TTC549 (cell line): ENCODE data around the gene PTPRR.

Experiments
- FAIRE-seq: peaks from 2 replicates; lab custom pipeline; 2012; peaks lifted over from hg19 to GRCh38; lab: Jason Lieb, UNC

Gene PTPRR

GRCh38 chr12:70788774-70789173 lies 131.8 kb downstream of the PTPRR start:
- FAIRE-seq, result no peak

DNA sequence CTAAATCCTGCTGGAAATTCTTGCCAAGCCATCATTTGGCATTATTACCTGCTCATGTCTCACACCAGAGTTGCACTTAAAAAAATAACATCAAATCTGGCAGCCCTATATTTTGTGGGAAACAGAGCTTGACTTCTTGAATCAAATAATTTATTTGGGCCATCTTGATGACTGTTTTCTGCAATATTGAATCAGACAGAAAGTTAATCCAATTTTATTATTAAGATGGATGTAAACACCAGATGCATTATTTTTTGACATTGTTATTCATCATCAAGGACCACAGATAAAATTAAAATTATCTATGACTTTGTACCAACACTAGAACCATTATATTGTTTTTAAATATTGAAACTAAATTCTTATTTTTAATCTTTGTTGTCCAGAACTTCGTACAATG lies 132.9 kb downstream of the PTPRR start:
- no peak for FAIRE-seq

GRCh38 chr12:70785896-70786295 lies 134.6 kb downstream of the PTPRR start:
- FAIRE-seq, result no peak

GRCh38 chr12:70784042-70784668 lies 136.4 kb downstream of the PTPRR start:
- FAIRE-seq, result no peak

- FAIRE-seq, result no peak
Observed at GRCh38 chr12:70783455-70783854, 137.1 kb downstream of the PTPRR start.

DNA sequence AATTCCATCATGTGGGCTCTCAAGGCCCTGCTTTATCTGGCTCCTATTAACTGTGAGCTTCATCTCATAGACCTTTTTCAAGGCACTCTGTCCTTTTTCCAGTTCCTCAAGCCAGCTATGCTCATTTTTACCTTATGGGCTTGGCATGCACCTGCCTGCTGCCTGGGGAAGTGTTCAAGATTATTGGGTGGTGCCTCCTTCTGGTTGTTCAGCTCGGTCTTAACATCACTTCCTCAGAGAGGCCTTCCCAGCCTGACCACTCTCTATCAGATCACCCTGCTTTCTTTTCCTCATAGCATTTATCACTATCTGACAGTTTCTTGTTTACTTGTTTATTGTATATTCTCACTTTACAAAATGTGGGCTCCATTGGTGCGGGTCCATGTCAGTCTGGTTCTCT lies 141.3 kb downstream of the PTPRR start:
- FAIRE-seq, result no peak

- no peak for FAIRE-seq
Observed at GRCh38 chr12:70774055-70774454, 146.5 kb downstream of the PTPRR start.

- no peak for FAIRE-seq
Observed at GRCh38 chr12:70772836-70773235, 147.7 kb downstream of the PTPRR start.

DNA sequence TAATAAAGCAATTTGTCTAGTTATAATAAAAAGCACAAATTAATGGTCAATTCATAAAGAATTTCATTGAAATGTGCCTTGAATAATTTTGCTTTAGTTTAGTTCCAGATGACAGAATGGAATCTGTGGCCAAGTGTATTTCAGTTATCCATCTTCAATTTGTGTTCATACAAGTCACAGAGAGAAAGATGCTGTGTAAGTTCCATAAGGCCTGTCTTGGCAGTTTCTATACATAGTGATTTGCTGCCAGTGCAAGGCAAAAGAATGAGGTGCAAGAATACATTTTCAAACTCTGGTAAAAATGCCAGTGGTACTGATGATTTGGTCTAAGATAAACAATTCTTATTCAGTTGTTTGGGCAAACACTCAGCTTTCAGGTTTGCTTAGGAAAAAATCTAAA lies 149.0 kb downstream of the PTPRR start:
- FAIRE-seq, result no peak

- no peak for FAIRE-seq
Observed at GRCh38 chr12:70763666-70764065, 156.9 kb downstream of the PTPRR start.

- no peak for FAIRE-seq
Observed at GRCh38 chr12:70762000-70762399, 158.5 kb downstream of the PTPRR start.

DNA sequence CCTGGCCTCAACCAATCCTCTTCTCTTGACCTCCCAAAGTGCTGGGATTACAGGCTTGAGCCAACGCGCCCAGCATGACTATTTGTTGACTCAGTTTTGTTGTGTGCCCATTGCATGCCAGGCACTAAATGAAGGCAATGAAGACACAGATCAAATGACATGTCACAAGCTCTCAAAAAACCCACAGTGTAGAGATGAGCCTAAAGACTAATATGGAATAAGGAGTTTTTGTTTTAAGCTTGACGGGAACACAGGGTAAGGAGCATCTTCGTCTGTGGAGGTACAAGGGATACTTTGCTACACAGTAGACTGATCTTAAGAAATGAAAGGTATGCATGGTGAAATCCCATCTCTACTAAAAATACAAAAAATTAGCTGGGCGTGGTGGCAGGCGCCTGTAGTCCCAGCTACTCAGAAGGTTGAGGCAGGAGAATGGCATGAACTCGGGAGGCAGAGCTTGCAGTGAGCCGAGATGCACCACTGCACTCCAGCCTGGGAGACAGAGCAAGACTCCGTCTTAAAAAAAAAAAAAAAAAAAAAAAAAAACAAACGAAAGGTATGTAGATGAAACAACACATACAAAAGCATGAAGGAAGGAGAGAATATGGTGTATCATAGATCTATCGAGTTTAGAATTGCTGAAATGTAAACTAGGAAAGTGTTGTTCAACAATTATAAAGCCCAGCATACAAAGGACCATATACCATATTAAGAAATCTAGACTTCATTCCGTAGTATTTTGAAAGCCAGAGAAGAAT lies 161.2 kb downstream of the PTPRR start:
- FAIRE-seq, result no peak

GRCh38 chr12:70758494-70758845 lies 162.1 kb downstream of the PTPRR start:
- FAIRE-seq, result no peak

DNA sequence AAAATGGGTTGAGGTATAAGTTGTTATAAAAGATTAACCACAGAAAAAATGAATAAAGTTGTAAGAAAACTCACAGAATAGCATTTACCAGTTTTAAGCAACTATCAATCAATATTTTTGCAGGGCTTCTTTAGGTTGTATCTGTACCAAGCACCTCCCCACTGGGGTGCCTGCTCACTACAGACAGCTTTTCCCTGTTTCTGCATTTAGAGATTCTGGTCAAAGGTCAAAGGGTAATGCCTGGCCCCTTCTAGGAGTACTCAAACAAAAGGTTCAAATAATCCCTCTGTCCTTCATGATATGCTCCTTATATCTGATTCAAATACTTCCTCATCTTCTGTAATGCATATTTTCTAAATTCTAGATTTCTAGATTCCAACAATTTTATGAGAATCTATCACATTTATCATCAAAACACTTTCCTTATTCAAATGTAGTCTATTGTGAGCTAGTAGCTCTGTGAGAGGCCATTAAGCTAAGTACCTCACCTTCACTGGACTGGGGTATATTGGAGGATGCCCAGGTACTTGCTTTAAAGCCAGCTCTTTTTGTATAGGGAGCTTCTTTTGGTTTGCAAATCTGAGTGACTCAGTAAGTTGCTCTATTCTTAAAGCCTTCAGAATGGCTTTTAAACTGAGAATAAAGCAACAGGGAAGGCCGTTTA lies 162.6 kb downstream of the PTPRR start:
- FAIRE-seq, result no peak

GRCh38 chr12:70756791-70757190 lies 163.7 kb downstream of the PTPRR start:
- no peak for FAIRE-seq

DNA sequence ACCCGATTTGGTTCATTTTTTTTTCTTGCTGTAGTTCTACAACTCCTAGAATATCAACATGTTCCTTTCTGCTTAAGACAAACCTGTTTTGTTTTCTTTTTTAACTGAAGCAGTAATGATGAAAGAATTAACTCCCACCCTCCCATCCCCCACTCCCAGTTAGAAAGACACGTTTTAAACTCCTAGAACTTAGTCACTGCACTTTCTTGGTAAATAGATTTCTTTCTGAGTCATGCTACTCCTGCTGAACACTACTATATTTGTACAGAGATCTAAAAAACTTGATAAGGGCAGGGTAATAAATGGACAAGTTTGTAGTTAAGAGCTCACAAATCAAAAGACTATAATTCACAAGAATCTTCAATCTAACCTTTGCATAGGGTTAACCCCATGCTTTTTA lies 164.4 kb downstream of the PTPRR start:
- FAIRE-seq, result no peak

- no peak for FAIRE-seq
Observed at GRCh38 chr12:70754330-70754741, 166.2 kb downstream of the PTPRR start.

DNA sequence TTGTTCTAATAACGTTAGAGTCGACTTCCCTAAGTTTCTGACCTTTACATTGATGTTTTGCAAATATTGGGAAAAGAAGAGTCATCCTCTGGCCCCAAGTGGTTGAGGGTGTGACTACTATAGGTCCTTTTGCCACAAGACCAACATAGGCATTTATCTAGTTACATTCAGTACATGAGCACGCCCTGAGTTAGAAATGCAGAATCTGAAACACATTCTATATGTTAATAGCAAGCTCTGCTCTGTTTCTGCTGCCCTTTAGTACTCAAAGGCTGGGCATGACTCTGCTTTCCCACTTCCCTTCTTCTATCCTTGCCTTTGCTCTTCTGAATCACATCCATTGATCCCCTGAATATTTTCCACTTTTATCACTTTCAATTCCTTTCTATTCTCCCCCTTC lies 168.2 kb downstream of the PTPRR start:
- FAIRE-seq, result no peak

GRCh38 chr12:70749931-70750330 lies 170.6 kb downstream of the PTPRR start:
- no peak for FAIRE-seq

DNA sequence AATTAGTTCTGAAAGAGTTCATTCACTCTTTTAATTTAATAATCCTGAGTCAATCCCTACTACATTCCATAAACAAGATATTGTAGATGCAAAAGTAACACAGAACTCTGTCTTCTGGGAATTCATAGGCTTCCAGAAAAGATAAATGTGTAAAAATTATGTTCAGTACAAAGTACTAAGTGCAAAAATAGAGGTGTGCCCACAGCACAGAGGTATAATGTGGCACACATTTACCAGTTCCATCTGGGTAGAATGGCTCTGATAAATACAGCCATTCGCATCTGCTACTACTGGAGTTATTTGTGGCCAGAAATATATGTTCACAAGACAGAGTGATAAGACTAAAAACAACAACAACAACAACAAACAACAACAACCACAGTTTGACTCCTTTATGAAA lies 171.7 kb downstream of the PTPRR start:
- FAIRE-seq, result no peak

DNA sequence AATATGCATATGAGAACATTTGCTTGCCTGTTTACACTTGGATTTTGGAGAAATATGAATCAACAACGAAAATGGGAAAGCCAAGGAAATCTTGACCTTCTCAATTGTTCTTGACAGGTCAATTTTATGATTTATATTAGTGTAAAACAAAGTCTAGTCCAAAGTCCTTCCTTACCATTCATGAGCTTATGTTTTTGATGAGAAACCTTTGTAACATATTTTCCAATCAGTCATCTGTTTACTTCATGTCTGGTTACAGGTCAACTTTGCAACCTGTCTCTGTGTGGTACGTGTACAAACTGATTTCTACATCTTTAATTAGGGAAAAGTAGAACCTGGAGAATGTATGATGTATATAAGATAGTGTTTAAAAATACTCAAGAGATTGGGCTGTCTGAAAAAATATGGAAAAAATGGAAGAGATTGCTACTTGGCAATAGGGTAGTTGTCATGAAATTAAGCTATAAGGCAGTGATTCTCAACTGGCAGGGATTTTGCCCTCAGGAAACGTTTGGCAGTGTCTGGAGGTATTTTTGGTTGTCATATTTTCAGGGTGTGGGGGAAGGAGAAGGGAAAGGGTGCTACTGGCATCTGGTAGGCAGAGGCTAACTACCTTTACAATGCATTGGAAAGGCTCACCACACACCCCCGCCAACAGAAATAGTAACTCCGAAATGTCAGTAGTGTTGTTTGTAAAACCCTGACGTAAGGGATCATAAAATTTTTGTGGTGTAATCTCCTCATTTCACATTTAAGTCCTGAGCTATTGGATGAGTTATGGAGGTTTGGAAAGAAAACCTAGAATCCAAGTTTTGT lies 172.9 kb downstream of the PTPRR start:
- no peak for FAIRE-seq

DNA sequence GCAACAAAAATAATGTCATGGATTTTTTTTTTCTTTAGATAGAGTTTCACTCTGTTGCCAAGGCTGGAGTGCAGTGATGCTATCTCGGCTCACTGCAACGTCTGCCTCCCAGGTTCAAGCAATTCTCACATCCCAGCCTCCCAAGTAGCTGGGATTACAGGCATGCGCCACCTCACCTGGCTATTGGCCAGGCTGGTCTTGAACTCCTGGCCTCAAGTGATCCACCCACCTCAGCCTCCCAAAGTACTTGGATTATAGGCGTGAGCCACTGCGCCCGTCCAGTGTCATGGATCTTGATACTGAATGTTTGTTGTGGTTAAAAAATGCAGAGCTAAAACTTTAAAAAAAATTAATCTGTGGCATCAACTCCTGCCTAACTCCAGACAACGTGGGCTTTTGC lies 175.5 kb downstream of the PTPRR start:
- FAIRE-seq, result no peak

- no peak for FAIRE-seq
Observed at GRCh38 chr12:70744178-70744577, 176.4 kb downstream of the PTPRR start.
